K562 (cell line): ENCODE data around the gene CCDC27. TPM values are rescaled to one million over a fixed set of nuclear protein-coding genes. Genes with fewer than 3 reads are reported as not detected.

ENCODE experiments used
- ATAC-seq: fragments of 200-7000 bp; cut with Tn5 transposase; 3 replicates; pipeline ENCODE4 v1.9.1; 2020; ENCODE audit warnings: moderate library complexity
- BruUV-seq: library from RNA; stranded (reverse); fragments of 400-500 nt; replicated peaks from 2 replicates; lab custom pipeline; 2021; lab: Mats Ljungman, UMichigan
- CTCF ChIA-PET: fragments of 300-600 bp; formaldehyde crosslinking; extraction: SDS; loops from one replicate; lab custom pipeline; 2021; ENCODE audit warnings: low intra/inter-chr PET ratio; lab: Yijun Ruan, JAX
- POLR2A ChIA-PET: fragments of 300-600, 350-650 bp; sonication (Branson Sonifier 250); formaldehyde crosslinking; extraction: SDS; loops from one replicate; lab custom pipeline; 2021; ENCODE audit warnings: antibody characterized with exemption, inconsistent platforms; lab: Yijun Ruan, JAX
- DNase-seq, 4 experiments: peaks; one replicate each; pipeline versions ENCODE4 v3.0.0 to v3.0.0-alpha.2; 2011 to 2018; ENCODE audit warnings: low spot score in 3 of 4, mixed read lengths in 3 of 4; ENCODE audit errors: extremely low read depth in 1 of 4
- FAIRE-seq: peaks from 2 replicates; lab custom pipeline; 2011; peaks lifted over from hg19 to GRCh38; lab: Jason Lieb, UNC
- H2AFZ ChIP-seq: 2 replicates; pipeline ENCODE4 v1.6.0; 2011; ENCODE audit warnings: low read depth, low read length, control low read depth, inconsistent platforms
- H3K27ac ChIP-seq: fragments of 200-600 bp; 3 replicates; pipeline ENCODE4 v1.8.0; 2011; ENCODE audit warnings: low read depth, mild to moderate bottlenecking, control low read depth, inconsistent platforms, low read length, moderate library complexity, mixed read lengths; ENCODE audit errors: extremely low read depth
- H3K27me3 ChIP-seq, 2 experiments: fragments of 300-600 bp in 1 of 2; 2 replicates in 1 of 2; 3 replicates in 1 of 2; pipeline versions ENCODE4 v1.6.0 to v1.8.0; 2011; ENCODE audit warnings: inconsistent platforms in 2 of 2, low read length in 2 of 2, mild to moderate bottlenecking in 1 of 2, mixed read lengths in 1 of 2, moderate library complexity in 1 of 2; ENCODE audit not compliant: control insufficient read depth in 2 of 2, insufficient read depth in 2 of 2
- H3K36me3 ChIP-seq: fragments of 300-600 bp; 3 replicates; pipeline ENCODE4 v1.8.0; 2011; ENCODE audit warnings: mild to moderate bottlenecking, low read length, inconsistent platforms; ENCODE audit not compliant: control insufficient read depth, insufficient read depth
- H3K4me1 ChIP-seq, 2 experiments: fragments of 200-600 bp in 1 of 2; replicated peaks in 1 of 2; 2 replicates in 1 of 2; 3 replicates in 1 of 2; pipeline versions ENCODE4 v1.5.1 to v1.8.0; 2011; ENCODE audit warnings: inconsistent platforms in 2 of 2, low read length in 2 of 2, mild to moderate bottlenecking in 1 of 2, mixed read lengths in 1 of 2, moderate library complexity in 1 of 2; ENCODE audit not compliant: control insufficient read depth in 2 of 2, insufficient read depth in 2 of 2
- H3K4me2 ChIP-seq: 2 replicates; pipeline ENCODE4 v1.6.1; 2011; ENCODE audit warnings: low read length, control low read depth, inconsistent platforms, mixed read lengths; ENCODE audit not compliant: insufficient read depth
- H3K4me3 ChIP-seq: fragments of 200-600 bp; sonication (generic), shearing (Covaris generic); 2 replicates; pipeline ENCODE4 v1.5.1; 2016; ENCODE audit warnings: control low read depth, inconsistent platforms
- H3K79me2 ChIP-seq: fragments of 200-600 bp; 3 replicates; pipeline ENCODE4 v1.8.0; 2011; ENCODE audit warnings: low read length, inconsistent platforms; ENCODE audit not compliant: control insufficient read depth, insufficient read depth
- H3K9ac ChIP-seq, 2 experiments: 2 replicates each; pipeline versions ENCODE4 v1.6.0 to v1.6.1; 2011; ENCODE audit warnings: low read depth in 2 of 2, low read length in 2 of 2, control low read depth in 1 of 2, inconsistent platforms in 1 of 2, mild to moderate bottlenecking in 1 of 2, mixed read lengths in 1 of 2; ENCODE audit not compliant: insufficient read depth in 1 of 2
- H3K9me1 ChIP-seq: one replicate; pipeline ENCODE4 v1.6.0; 2011; ENCODE audit warnings: inconsistent platforms, mild to moderate bottlenecking, low read length, moderate library complexity; ENCODE audit not compliant: control insufficient read depth, insufficient read depth
- H3K9me3 ChIP-seq: replicated peaks from 2 replicates; pipeline ENCODE4 v1.5.1; 2011; ENCODE audit warnings: low read depth, low read length, inconsistent platforms; ENCODE audit not compliant: control insufficient read depth, insufficient read depth
- H4K20me1 ChIP-seq: replicated peaks from 2 replicates; pipeline ENCODE4 v1.6.1; 2011; ENCODE audit warnings: low read length, inconsistent platforms, mixed read lengths; ENCODE audit not compliant: control insufficient read depth, insufficient read depth
- PBX2 ChIP-seq, 2 experiments: IDR thresholded peaks in 1 of 2; conservative IDR thresholded peaks in 1 of 2; 2 replicates each; pipeline ENCODE4 v1.6.1; 2016; ENCODE audit warnings: low read depth in 2 of 2, mild to moderate bottlenecking in 1 of 2, missing compliant biosample characterization in 1 of 2, missing genetic modification characterization in 1 of 2, moderate library complexity in 1 of 2
- POLR2G ChIP-seq: fragments of 200-400 bp; formaldehyde crosslinking; IDR thresholded peaks from 2 replicates; pipeline ENCODE4 v1.6.1; 2017; ENCODE audit warnings: low read depth, mild to moderate bottlenecking, antibody characterized with exemption, low read length, moderate library complexity
- ZNF655 ChIP-seq: fragments of 250-450 bp; sonication (Bioruptor Pico); IDR thresholded peaks from 2 replicates; pipeline ENCODE4 v1.5.0; 2021
- WGBS: fragments of 100-300 bp; shearing (Covaris generic); methylation state at CpG from one replicate; pipeline ENCODE4 v1.1.6; 2016; ENCODE audit warnings: low coverage, mixed read lengths; ENCODE audit not compliant: insufficient coverage; ENCODE audit errors: missing lambda C conversion rate; 5-methylcytosine and 5-hydroxymethylcytosine counted together
- in situ Hi-C: fragments of 300-500 bp; cut with MboI; formaldehyde crosslinking; loops from 4 replicates; pipeline ENCODE4 v1.15.0; 2018; ENCODE audit warnings: inconsistent platforms, mixed read lengths
- intact Hi-C: fragments of 100-400 bp; cut with micrococcal nuclease; formaldehyde crosslinking; loops from 2 replicates; pipeline ENCODE4 v1.14.2; 2022
- polyA plus RNA-seq, 8 experiments: library from polyadenylated mRNA; depleted of rRNA in 4 of 8; stranded (reverse) in 5 of 8; unstranded in 3 of 8; fragments of >200 nt; fragmentation: Nextera tagmentation in 2 of 8; fragmentation: Illumina TruSeq in 1 of 8; extraction: Ambion mirVana in 2 of 8; extraction: Trizol in 1 of 8; gene quantifications; 2 replicates each; pipeline versions ENCODE4 v1.2.1 to v1.2.3, GENCODE V29; 2011 to 2014; ENCODE audit warnings: inconsistent platforms in 1 of 8, missing spikeins in 1 of 8
- total RNA-seq, 7 experiments: library from RNA; depleted of rRNA in 6 of 7; stranded (reverse); fragments of >200 nt in 6 of 7; fragmentation: Illumina TruSeq in 2 of 7; extraction: Trizol in 2 of 7; gene quantifications; 2 replicates each; pipeline versions ENCODE4 v1.2.1 to v1.2.3, GENCODE V29; 2011 to 2021; ENCODE audit warnings: low replicate concordance in 1 of 7

CCDC27 gene
- total and polyA plus RNA-seq, 9 of the 15 experiments (the other 6 are each of a cell fraction or from before 2014, with no cell fraction given): 0.01 to 0.04 TPM; not detected in 7

- TF ChIP-seq PBX2 (CRISPR knock-in tag; IDR thresholded peaks at IDR 0.05; ENCODE audit: low read depth) (no peak), PBX2 (tag; conservative IDR thresholded peaks at IDR 0.05; ENCODE audit: low read depth) (no peak)
Measured at GRCh38 chr1:3814065-3814464, 61.8 kb downstream of the CCDC27 start (continued).

GRCh38 chr1:3814771-3815561 is 62.7 kb downstream of the CCDC27 start:
- Histone ChIP-seq H3K9me3 (no peaks in the 10 kb centered on the region), H3K27me3 (no peaks in the 10 kb centered on the region), H3K4me2 (no peak overlapping the region), H2AFZ (no peak overlapping the region), H4K20me1 (no peaks in the 10 kb centered on the region), H3K27ac (no peak overlapping the region), H3K9me1 (no peaks in the 10 kb centered on the region), H3K9ac (no peak overlapping the region), H3K4me1 (peaks cover 6 to 27% of the 10 kb centered on the region in 2 experiments; a peak in 3 of 5 replicates), H3K36me3 (peaks cover 10% of the 10 kb centered on the region; the same call in 2 of the 3 replicates), H3K79me2 (no peaks in the 10 kb centered on the region), H3K4me3 (no peak overlapping the region)
- FAIRE-seq (no peak), ATAC-seq (no peak), DNase-seq (no peak)
- ChIA-PET CTCF (no interaction called here), POLR2A (interaction anchor here (0.7 to 1.3 kb wide), 3 partner anchors 21 to 142 kb away, joined by 3 to 4 read pairs (median 3); no protein-coding TSS in a partner anchor)
- TF ChIP-seq ZNF655 (CRISPR knock-in tag): no peak
- peak; percentile 25; the same call in 1 of the 2 replicates for TF ChIP-seq POLR2G
- BruUV-seq: no TSS peak
- WGBS: 86% methylated on average over 42 of the region's 42 CpGs
- intact Hi-C loops (no loop called here), in situ Hi-C loops (no loop called here)
